ENCODE data around the gene CABP1.

- no peak for TF ChIP-seq CTCF (conservative IDR thresholded peaks at IDR 0.05)
- no peak for TF ChIP-seq EZH2 (IDR thresholded peaks at IDR 0.05; ENCODE audit: low read depth)
These were observed 38.1 kb downstream of the CABP1 start for GRCh38 chr12:120678572-120678971.
